SK-N-SH treated with all-trans-retinoic acid at 6 μM for 48 hours (cell line): ENCODE results near the gene LCN9.

Experiments
- ARNTL ChIP-seq: fragments of 450-650 bp; formaldehyde crosslinking; IDR thresholded peaks from 2 replicates; pipeline ENCODE4 v1.5.0; 2020; ENCODE audit warnings: low read depth, mild to moderate bottlenecking, moderate library complexity, borderline replicate concordance
- GLIS3 ChIP-seq: fragments of 250-450 bp; sonication (Bioruptor Pico); IDR thresholded peaks from 2 replicates; pipeline ENCODE4 v1.5.0; 2020; ENCODE audit warnings: mild to moderate bottlenecking, moderate library complexity
- PATZ1 ChIP-seq: fragments of 250-450 bp; sonication (Bioruptor Pico); IDR thresholded peaks from 2 replicates; pipeline ENCODE4 v1.8.0; 2020; ENCODE audit warnings: mild to moderate bottlenecking, moderate library complexity, borderline replicate concordance
- SNAI2 ChIP-seq: fragments of 250-450 bp; sonication (Bioruptor Pico); IDR thresholded peaks from 2 replicates; pipeline ENCODE4 v1.5.0; 2020; ENCODE audit warnings: mild to moderate bottlenecking, moderate library complexity
- ZFP3 ChIP-seq: fragments of 250-450 bp; sonication (Bioruptor Pico); IDR thresholded peaks from 2 replicates; pipeline ENCODE4 v1.5.0; 2020; ENCODE audit warnings: mild to moderate bottlenecking, moderate library complexity
- ZFP30 ChIP-seq: fragments of 450-650 bp; formaldehyde crosslinking; IDR thresholded peaks from 2 replicates; pipeline ENCODE4 v1.5.0; 2022; ENCODE audit warnings: mild to moderate bottlenecking, moderate library complexity
- TF ChIP-seq, protein P1 (sequence below): fragments of 250-450 bp; sonication (Bioruptor Pico); IDR thresholded peaks from 2 replicates; pipeline ENCODE4 v1.8.0; 2021; ENCODE audit warnings: low read depth, mild to moderate bottlenecking, moderate library complexity, borderline replicate concordance
- TF ChIP-seq, protein P2 (sequence below): fragments of 250-450 bp; sonication (Bioruptor Pico); IDR thresholded peaks from 2 replicates; pipeline ENCODE4 v1.5.0; 2020; ENCODE audit warnings: mild to moderate bottlenecking, moderate library complexity

- no peak for TF ChIP-seq ARNTL (CRISPR knock-in tag)
- no peak for TF ChIP-seq SNAI2 (CRISPR knock-in tag)
- TF ChIP-seq, protein P1, sequence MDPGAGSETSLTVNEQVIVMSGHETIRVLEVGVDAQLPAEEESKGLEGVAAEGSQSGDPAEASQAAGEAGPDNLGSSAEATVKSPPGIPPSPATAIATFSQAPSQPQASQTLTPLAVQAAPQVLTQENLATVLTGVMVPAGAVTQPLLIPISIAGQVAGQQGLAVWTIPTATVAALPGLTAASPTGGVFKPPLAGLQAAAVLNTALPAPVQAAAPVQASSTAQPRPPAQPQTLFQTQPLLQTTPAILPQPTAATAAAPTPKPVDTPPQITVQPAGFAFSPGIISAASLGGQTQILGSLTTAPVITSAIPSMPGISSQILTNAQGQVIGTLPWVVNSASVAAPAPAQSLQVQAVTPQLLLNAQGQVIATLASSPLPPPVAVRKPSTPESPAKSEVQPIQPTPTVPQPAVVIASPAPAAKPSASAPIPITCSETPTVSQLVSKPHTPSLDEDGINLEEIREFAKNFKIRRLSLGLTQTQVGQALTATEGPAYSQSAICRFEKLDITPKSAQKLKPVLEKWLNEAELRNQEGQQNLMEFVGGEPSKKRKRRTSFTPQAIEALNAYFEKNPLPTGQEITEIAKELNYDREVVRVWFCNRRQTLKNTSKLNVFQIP (CRISPR knock-in tag): no peak
- TF ChIP-seq ZFP30: no peak
- TF ChIP-seq PATZ1: no peak
- no peak for TF ChIP-seq ZFP3 (CRISPR knock-in tag)
- no peak for TF ChIP-seq GLIS3 (CRISPR knock-in tag)
- TF ChIP-seq, protein P2, sequence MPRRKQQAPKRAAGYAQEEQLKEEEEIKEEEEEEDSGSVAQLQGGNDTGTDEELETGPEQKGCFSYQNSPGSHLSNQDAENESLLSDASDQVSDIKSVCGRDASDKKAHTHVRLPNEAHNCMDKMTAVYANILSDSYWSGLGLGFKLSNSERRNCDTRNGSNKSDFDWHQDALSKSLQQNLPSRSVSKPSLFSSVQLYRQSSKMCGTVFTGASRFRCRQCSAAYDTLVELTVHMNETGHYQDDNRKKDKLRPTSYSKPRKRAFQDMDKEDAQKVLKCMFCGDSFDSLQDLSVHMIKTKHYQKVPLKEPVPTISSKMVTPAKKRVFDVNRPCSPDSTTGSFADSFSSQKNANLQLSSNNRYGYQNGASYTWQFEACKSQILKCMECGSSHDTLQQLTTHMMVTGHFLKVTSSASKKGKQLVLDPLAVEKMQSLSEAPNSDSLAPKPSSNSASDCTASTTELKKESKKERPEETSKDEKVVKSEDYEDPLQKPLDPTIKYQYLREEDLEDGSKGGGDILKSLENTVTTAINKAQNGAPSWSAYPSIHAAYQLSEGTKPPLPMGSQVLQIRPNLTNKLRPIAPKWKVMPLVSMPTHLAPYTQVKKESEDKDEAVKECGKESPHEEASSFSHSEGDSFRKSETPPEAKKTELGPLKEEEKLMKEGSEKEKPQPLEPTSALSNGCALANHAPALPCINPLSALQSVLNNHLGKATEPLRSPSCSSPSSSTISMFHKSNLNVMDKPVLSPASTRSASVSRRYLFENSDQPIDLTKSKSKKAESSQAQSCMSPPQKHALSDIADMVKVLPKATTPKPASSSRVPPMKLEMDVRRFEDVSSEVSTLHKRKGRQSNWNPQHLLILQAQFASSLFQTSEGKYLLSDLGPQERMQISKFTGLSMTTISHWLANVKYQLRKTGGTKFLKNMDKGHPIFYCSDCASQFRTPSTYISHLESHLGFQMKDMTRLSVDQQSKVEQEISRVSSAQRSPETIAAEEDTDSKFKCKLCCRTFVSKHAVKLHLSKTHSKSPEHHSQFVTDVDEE (CRISPR knock-in tag): no peak
Measured at GRCh38 chr9:135615666-135616618, 47.2 kb upstream of the LCN9 start.
